WI38 (cell line): ENCODE data around the gene EVA1A.

Source experiments
- H3K4me3 ChIP-seq: 2 replicates; pipeline ENCODE4 v1.5.1; 2011; ENCODE audit warnings: low read depth, mild to moderate bottlenecking, control low read depth, low read length
- CTCF ChIP-seq: IDR thresholded peaks from 2 replicates; pipeline ENCODE4 v1.5.1; 2012; ENCODE audit warnings: low read depth, mild to moderate bottlenecking, control low read depth, low read length

EVA1A gene

GRCh38 chr2:75577280-75577679, 16.5 kb upstream of the EVA1A start:
- TF ChIP-seq CTCF: no peak
- no peak overlapping the region for H3K4me3 ChIP-seq

- H3K4me3 ChIP-seq: no peak overlapping the region
- no peak for TF ChIP-seq CTCF
These were observed 13.4 kb upstream of the EVA1A start for GRCh38 chr2:75574106-75574505.

GRCh38 chr2:75573145-75573878, 12.6 kb upstream of the EVA1A start:
- no peak for TF ChIP-seq CTCF
- H3K4me3 ChIP-seq: no peak overlapping the region

- TF ChIP-seq CTCF: no peak
- H3K4me3 ChIP-seq: no peak overlapping the region
These were observed 11.1 kb upstream of the EVA1A start for GRCh38 chr2:75571730-75572430.

- H3K4me3 ChIP-seq: no peak overlapping the region
- TF ChIP-seq CTCF: no peak
These were observed 10.4 kb upstream of the EVA1A start for GRCh38 chr2:75570948-75571729.

GRCh38 chr2:75570024-75570947, 9.5 kb upstream of the EVA1A start:
- TF ChIP-seq CTCF: no peak
- no peak overlapping the region for H3K4me3 ChIP-seq
